B cell (primary cell): ENCODE data around the gene NHS.

Experiments used
- CTCF ChIP-seq: fragments of 200-600 bp; IDR thresholded peaks from one replicate; pipeline ENCODE4 v1.8.0; 2022; ENCODE audit warnings: antibody characterized with exemption, mild to moderate bottlenecking
- EZH2 ChIP-seq: IDR thresholded peaks from 2 replicates; pipeline ENCODE4 v1.6.1; 2012; ENCODE audit warnings: borderline replicate concordance, low read depth, mild to moderate bottlenecking, moderate library complexity, low read length; ENCODE audit not compliant: insufficient read depth, poor library complexity, severe bottlenecking

- no peak for TF ChIP-seq CTCF
- no peak for TF ChIP-seq EZH2
These were observed 96.9 kb downstream of the NHS start for GRCh38 chrX:17471861-17472260.
